Neural progenitor cell (in vitro differentiated cells): Measurements from ENCODE around the gene SRSF10.

Source experiments
- CTCF ChIP-seq: fragments of 200-600 bp; sonication (generic); IDR thresholded peaks from 2 replicates; pipeline ENCODE4 v1.5.1; 2017; ENCODE audit warnings: antibody characterized with exemption, mild to moderate bottlenecking
- EZH2 ChIP-seq: fragments of 200-600 bp; sonication (generic); IDR thresholded peaks from 2 replicates; pipeline ENCODE4 v1.6.1; 2017; ENCODE audit warnings: antibody characterized with exemption, mild to moderate bottlenecking, moderate library complexity

GRCh38 chr1:24018611-24019580 is 38.8 kb upstream of the SRSF10 start:
- TF ChIP-seq CTCF: no peak
- no peak for TF ChIP-seq EZH2
